ENCODE measurements around the gene YPEL3. TPM values are rescaled to one million over a fixed set of nuclear protein-coding genes. Genes with fewer than 3 reads are reported as not detected.

The YPEL3 gene
- total and polyA plus RNA-seq, 7 donors, result 57.6 to 126 (median 106) TPM

- no peaks in the 10 kb centered on the region for H3K9me3 ChIP-seq
- peaks cover 0 to 47% (median 44%) of the 10 kb centered on the region in 4 donors for H3K4me1 ChIP-seq
- H3K27me3 ChIP-seq, result no peaks in the 10 kb centered on the region
- H3K36me3 ChIP-seq, result peaks cover 0 to 23% (median 10%) of the 10 kb centered on the region in 4 donors
- H3K27ac ChIP-seq, result peak overlapping the region; percentile 81 to 97 (median 87)
- no peak for DNase-seq
- intact Hi-C loops (cut with DNase I), result loop anchor here (2.0 to 10.0 kb wide), 7 partner anchors 20 to 1364 kb away; partner anchors contain the start of genes ARMC5, FBRS, HIRIP3 and INO80E
- WGBS, 2 donors, result 76 to 81% methylated on average over 26 of the region's 26 CpGs
- peak overlapping the region in 3 of 4 donors; percentile 49 to 65 (median 50) for H3K4me3 ChIP-seq
- TF ChIP-seq POLR2AphosphoS5 (IDR thresholded peaks at IDR 0.05) (no peak), CTCF (IDR thresholded peaks at IDR 0.05) (no peak), EP300 (IDR thresholded peaks at IDR 0.05) (no peak), POLR2A (IDR thresholded peaks at IDR 0.05) (no peak)
These were observed 5.2 kb downstream of the YPEL3 start for GRCh38 chr16:30090610-30091331.

GRCh38 chr16:30088832-30089624, 7.0 kb downstream of the YPEL3 start:
- intact Hi-C loops (cut with DNase I), result no loop called here
- H3K36me3 ChIP-seq, result peaks cover 6 to 30% (median 13%) of the 10 kb centered on the region in 4 donors
- H3K27me3 ChIP-seq, result no peaks in the 10 kb centered on the region
- peaks cover 0 to 31% (median 30%) of the 10 kb centered on the region in 4 donors for H3K4me1 ChIP-seq
- TF ChIP-seq EP300 (IDR thresholded peaks at IDR 0.05), result no peak
- no peak for DNase-seq
- no peak overlapping the region for H3K27ac ChIP-seq
- H3K9me3 ChIP-seq, result no peaks in the 10 kb centered on the region
- no peak overlapping the region for H3K4me3 ChIP-seq
- WGBS, 2 donors, result 88 to 90% methylated on average over 22 of the region's 22 CpGs

- no peaks in the 10 kb centered on the region for H3K9me3 ChIP-seq
- 74 to 85% methylated on average over 10 of the region's 10 CpGs for WGBS, 2 donors
- no peak overlapping the region for H3K4me3 ChIP-seq
- intact Hi-C loops (cut with DNase I), result no loop called here
- TF ChIP-seq POLR2A (IDR thresholded peaks at IDR 0.05), result no peak
- no peak for TF ChIP-seq EP300 (IDR thresholded peaks at IDR 0.05)
- no peak for TF ChIP-seq CTCF (IDR thresholded peaks at IDR 0.05)
- TF ChIP-seq POLR2AphosphoS5 (IDR thresholded peaks at IDR 0.05), result no peak
- H3K36me3 ChIP-seq, result peaks cover 11 to 30% (median 16%) of the 10 kb centered on the region in 4 donors
- no peak overlapping the region for H3K27ac ChIP-seq
- H3K27me3 ChIP-seq, result no peaks in the 10 kb centered on the region
- peaks cover 0 to 25% (median 24%) of the 10 kb centered on the region in 4 donors for H3K4me1 ChIP-seq
- DNase-seq, result no peak
These were observed 7.7 kb downstream of the YPEL3 start for GRCh38 chr16:30088237-30088831.

GRCh38 chr16:30087181-30087898, 8.7 kb downstream of the YPEL3 start:
- 89% methylated on average over 11 of the region's 11 CpGs for WGBS, 2 donors
- Histone ChIP-seq H3K4me1 (peaks cover 0 to 15% (median 14%) of the 10 kb centered on the region in 4 donors), H3K27ac (no peak overlapping the region)

More at GRCh38 chr16:30087181-30087898, 8.7 kb downstream of the YPEL3 start:
- Histone ChIP-seq H3K27me3 (no peaks in the 10 kb centered on the region), H3K4me3 (no peak overlapping the region), H3K9me3 (no peaks in the 10 kb centered on the region), H3K36me3 (peaks cover 21 to 35% (median 26%) of the 10 kb centered on the region in 4 donors)
- intact Hi-C loops (cut with DNase I), result no loop called here
- DNase-seq, result no peak
- TF ChIP-seq CTCF (IDR thresholded peaks at IDR 0.05) (no peak), POLR2A (IDR thresholded peaks at IDR 0.05) (no peak), EP300 (IDR thresholded peaks at IDR 0.05) (no peak), POLR2AphosphoS5 (IDR thresholded peaks at IDR 0.05) (no peak)

All from sigmoid colon (tissue), 7 donors.